Renal cortical epithelial cell (primary cell): ENCODE data around the gene PPM1L. TPM values are rescaled to one million over a fixed set of nuclear protein-coding genes. Genes with fewer than 3 reads are reported as not detected.
"Not testable (repeated sequence)": the region's sequence is repeated elsewhere in the genome, so short reads cannot be mapped to it uniquely, and the experiment has no call there.

Source experiments
- DNase-seq: peaks from one replicate; pipeline ENCODE4 v3.0.0-alpha.2; 2011; ENCODE audit warnings: low read depth
- total RNA-seq: library from RNA; depleted of rRNA; stranded (reverse); fragments of >200 nt; gene quantifications from 2 replicates; pipeline ENCODE4 v1.2.3, GENCODE V29; 2014

Gene PPM1L
- total RNA-seq, 1 donor from 2014 or later: 5.1 TPM

DNA sequence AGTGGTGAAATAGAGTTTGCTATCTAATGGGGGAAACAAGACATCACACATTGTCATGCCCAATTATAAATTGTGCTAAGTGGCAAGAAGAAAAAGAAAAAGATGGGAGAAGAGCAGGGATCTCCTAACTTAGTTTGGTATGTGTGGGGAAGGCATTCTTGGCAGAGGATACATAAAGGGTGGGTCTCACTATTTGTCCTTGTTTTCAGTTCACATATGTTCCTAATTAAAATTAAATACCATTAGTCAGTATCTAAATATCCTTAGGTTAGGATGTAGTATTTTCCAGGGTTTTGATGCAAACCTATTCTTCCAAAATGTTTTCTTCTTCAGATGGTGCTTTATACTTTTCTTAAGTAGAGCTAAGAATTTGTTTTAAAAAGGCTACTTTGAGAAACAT lies 175.4 kb downstream of the PPM1L start:
- no peak for DNase-seq

DNA sequence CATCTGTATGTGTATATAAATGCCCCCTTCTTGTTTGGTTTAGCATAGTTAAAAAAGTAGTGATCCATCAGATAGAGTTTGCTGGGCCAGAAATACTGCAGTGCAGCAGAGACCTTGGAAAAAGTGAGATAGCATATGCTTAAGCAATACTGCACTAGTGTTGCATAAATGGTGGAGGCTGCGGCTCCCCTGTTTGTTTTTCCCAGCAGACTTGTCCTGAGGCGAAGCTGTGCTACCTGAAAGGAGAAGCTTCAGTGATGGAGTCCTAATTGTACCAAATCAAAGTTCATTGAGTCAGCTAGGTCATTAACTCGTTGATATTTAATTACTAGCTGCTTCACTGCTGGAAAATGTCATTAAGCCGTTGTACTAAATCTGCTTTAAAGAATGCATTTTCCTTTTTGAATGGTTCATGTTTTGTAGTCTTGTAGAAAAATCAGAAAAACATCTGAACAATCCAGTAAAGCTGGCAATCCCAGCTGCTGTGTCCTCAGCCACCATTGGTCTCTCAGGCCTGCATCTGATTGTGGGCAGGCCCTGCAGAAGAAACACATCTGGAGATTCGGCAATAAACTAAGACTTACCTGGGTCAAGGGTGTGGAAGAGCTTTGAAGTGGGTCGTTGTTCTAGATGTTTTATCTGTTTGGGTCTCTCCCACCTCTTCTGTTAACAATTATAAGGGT lies 179.5 kb downstream of the PPM1L start:
- DNase-seq: peak; percentile 36

DNA sequence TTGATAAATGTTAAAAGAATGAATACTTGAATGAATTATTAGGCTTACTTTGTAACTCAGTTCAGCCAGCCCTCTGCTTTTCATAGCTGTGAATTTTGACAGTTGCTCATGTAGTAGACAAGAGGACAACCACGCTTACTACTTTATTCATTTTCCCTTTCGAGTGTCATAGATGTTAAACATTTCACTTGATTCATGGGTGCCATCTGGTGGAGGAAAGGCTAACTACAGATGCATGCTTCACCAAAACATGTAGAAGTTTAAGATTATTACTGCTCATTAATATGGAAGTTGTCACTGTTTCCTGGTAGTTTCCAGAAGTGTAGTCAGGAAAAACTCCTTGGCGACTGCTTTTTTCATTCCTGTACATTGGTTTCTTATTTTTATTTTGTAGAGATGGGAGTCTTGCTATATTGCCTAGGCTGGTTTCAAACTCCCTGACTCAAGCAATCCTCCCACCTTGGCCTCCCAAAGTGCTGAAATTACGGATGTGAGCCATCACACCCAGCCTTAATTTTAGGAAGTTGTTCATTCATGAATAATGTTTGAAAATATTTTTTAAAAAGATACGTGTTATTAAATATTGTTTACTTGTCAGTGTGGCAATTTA lies 186.0 kb downstream of the PPM1L start:
- DNase-seq: peak; percentile 76

DNA sequence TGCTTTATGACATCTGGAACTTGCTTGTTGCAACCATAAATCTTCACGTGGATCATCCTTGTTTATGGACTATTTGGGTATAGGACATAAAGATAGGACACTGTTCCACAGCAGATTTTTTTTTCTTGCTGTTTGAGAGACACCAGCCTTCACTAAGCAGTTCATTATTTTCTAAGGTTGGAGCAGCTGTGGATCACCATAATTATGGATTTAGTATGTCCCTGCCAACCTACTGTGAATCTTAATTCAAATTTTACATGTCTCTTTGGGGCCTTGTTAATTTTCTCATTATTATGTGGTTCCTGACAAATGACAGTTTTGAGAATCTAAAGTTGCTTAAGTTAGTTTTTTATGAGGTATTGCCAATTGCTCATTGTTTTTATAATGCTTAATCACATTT lies 188.0 kb downstream of the PPM1L start:
- no peak for DNase-seq

GRCh38 chr3:160945336-160945735 lies 189.3 kb downstream of the PPM1L start:
- DNase-seq: peak; percentile 63

GRCh38 chr3:160948273-160948672 lies 192.2 kb downstream of the PPM1L start:
- peak; percentile 96 for DNase-seq

- no peak for DNase-seq
Measured at GRCh38 chr3:160949460-160949859, 193.4 kb downstream of the PPM1L start.

DNA sequence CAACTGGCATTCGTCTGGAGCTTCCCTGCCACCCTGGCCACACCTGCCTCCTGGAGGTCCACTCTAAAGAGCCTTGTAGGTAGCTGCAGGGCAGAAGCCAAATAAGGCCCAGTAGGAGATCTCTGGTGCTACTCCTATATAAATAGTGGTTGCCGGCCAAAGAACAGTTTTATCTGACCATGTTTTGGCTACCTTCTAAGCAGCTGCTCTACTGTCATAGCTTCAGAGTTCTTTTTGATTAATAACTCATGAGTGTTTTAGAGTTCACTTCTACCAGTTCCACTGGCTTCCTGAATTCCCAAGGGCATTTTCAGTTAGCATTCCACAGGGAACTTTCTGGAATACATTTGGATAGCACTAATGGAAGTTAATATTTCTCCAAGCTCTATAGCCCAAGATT lies 194.5 kb downstream of the PPM1L start:
- peak; percentile 47 for DNase-seq

DNA sequence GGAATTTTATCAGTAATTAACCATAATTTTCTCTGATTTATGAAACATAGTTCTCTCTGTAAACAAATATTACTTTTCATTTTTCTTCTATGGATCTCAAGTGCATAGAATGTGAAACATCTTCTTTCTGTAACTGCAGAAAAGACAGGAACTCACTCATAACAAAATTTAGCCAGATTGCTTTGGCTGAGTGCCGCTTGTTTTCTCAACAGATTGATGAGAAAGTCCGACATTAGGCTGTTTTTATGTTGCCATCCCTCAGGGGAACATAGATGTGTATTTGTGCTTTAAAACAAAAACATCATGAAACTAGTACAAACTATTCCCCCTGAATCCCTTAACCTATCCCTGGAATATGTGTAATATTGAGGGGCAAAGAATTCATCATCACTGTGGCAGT lies 194.9 kb downstream of the PPM1L start:
- no peak for DNase-seq

- DNase-seq: no peak
Measured at GRCh38 chr3:160951642-160952487, 195.8 kb downstream of the PPM1L start.

DNA sequence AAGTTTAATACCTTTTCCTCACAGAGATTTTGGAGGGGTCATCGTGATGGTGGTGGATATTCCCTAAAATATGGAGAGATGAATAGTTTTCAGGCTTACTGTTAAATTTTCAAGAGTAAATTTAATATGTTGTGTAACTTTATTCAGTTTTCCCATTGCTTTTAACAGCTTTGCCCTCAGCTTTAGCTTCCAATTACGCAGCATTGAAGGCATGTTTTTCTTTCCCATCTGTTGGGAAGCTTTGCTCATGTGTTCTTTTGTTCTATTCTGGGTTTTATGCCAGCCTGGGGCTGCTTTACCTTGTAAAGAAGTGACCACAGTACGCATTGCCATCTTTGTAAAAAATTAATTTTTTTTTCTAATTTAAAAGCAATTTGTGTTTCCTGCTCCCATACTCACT lies 197.7 kb downstream of the PPM1L start:
- no peak for DNase-seq

- peak; percentile 59 for DNase-seq
Measured at GRCh38 chr3:160956785-160957184, 200.8 kb downstream of the PPM1L start.

GRCh38 chr3:160960568-160960967 lies 204.5 kb downstream of the PPM1L start:
- no peak for DNase-seq

DNA sequence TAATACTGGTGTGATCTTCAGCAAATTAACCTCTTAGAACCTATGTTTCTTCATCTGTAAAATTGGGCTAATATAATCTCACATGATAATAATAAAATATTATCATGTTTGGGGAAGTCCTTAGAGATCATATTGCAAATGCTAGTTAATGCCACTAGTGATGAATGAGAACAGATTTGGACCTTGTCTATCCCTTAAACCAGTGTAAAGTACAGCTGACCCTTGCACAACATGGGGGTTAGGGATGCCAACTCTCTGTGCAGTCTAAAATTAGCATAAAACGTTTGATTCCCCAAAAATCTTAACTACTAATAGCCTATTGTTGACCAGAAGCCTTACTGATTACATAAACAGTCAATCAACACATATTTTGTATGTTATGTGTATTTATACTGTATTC lies 207.9 kb downstream of the PPM1L start:
- no peak for DNase-seq

- DNase-seq: no peak
Measured at GRCh38 chr3:160968761-160969160, 212.7 kb downstream of the PPM1L start.

GRCh38 chr3:160973067-160973809 lies 217.2 kb downstream of the PPM1L start:
- DNase-seq: no peak

DNA sequence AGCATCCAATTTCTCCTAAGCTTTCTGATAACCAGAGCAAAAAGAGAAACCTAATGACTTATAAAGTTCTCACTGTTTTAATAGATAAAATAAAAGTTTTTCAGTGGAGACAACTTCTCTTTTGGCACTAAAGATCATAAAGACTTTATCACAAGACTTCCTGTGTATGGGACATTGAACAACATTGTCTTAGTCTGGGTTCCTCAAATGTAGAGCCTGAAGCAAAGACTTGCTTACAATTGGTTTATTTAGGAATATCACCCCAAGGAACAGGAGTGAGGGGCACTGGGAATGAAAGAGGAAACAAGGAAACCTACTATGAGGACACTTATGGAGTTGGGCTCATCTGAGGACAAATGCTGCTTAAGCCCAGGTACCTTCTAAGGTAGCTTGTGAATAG lies 221.7 kb downstream of the PPM1L start:
- no peak for DNase-seq

DNA sequence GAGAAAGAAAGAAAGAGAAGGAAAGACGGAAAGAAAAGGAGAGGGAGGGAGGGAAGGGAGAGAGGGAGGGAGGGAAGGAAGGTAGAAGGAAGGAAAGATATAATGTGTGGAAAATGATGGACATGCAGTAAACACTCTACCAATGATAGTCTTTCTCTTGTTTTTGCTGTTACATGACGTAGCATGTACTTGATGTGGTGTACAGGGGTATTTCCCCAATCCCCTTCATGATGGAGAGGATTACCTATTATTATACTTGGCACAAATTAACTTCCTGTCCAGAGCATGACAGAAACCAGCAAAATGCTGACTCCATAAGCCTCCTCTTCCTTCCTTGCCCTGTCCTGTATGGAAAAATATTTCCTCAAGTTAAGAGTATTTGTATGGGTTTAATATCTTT lies 224.7 kb downstream of the PPM1L start:
- DNase-seq: no peak

DNA sequence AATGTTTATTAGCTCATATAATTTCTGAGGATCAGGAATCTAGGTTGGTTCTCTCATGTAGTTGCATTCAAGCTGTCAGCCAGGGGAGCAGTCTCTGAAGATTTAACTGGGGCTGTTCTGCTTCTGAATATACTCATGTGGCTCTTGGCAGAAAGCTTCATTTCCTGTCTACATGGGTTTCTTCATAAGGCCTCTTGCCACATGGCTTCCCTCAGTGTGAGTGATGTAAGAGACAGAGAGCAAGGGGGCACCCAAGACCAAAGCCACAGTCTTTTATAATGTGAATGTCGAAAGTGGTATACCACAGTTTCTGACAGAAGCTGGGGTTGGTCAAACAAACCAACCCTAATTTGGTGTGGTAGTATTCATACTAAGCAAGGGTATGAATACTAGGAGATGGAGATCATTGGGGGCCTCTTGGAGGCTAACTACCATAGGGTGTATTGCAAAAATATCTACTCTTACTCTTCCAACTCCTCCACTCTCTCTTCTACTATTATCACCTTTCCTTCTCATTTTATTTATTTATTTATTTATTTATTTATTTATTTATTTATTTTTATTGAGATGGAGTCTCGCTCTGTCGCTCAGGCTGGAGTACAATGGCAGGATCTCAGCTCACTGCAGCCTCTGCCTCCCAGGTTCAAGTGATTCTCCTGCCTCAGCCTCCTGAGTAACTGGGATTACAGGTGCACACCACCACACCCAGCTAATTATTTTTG lies 225.3 kb downstream of the PPM1L start:
- DNase-seq: peak; percentile 51

DNA sequence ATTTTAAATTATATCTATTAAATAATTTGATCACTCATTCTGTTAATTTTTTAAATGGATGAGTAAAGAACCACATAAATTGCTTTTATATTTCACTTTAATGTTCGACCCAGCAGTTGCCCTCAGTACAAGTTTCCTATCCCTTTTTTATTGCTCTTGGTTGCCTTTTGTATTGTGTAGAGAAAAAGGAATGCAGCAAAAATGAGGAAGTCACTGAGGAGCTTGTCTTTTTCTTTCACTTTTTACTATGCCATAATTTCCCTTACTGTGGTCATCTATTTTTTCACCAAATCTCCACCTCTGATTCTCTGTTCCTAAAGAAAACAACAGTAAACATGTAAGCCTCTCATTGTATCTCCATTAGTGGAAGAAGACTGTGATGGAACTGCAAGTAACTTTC lies 226.5 kb downstream of the PPM1L start:
- peak; percentile 16 for DNase-seq

GRCh38 chr3:160983900-160984299 lies 227.9 kb downstream of the PPM1L start:
- not testable (repeated sequence) for DNase-seq
